SK-N-SH treated with all-trans-retinoic acid at 6 μM for 48 hours (cell line): Measurements from ENCODE around the gene TIAM2.

Experiments used
- ATAC-seq: fragments of 200-7000 bp; cut with Tn5 transposase; 3 replicates; pipeline ENCODE4 v1.9.1; 2020; ENCODE audit warnings: mild to moderate bottlenecking, moderate library complexity
- ARNTL ChIP-seq: fragments of 450-650 bp; formaldehyde crosslinking; IDR thresholded peaks from 2 replicates; pipeline ENCODE4 v1.5.0; 2020; ENCODE audit warnings: low read depth, mild to moderate bottlenecking, moderate library complexity, borderline replicate concordance
- BACH2 ChIP-seq: fragments of 250-450 bp; sonication (Bioruptor Pico); IDR thresholded peaks from 2 replicates; pipeline ENCODE4 v1.9.0; 2021; ENCODE audit warnings: mild to moderate bottlenecking, borderline replicate concordance
- ESRRG ChIP-seq: fragments of 250-450 bp; sonication (Bioruptor Pico); IDR thresholded peaks from 2 replicates; pipeline ENCODE4 v1.6.1; 2021; ENCODE audit warnings: mild to moderate bottlenecking
- GLIS3 ChIP-seq: fragments of 250-450 bp; sonication (Bioruptor Pico); IDR thresholded peaks from 2 replicates; pipeline ENCODE4 v1.5.0; 2020; ENCODE audit warnings: mild to moderate bottlenecking, moderate library complexity
- OSR1 ChIP-seq: fragments of 250-450 bp; sonication (Bioruptor Pico); IDR thresholded peaks from 2 replicates; pipeline ENCODE4 v1.8.0; 2022; ENCODE audit warnings: moderate library complexity, mild to moderate bottlenecking, inconsistent platforms
- PATZ1 ChIP-seq: fragments of 250-450 bp; sonication (Bioruptor Pico); IDR thresholded peaks from 2 replicates; pipeline ENCODE4 v1.8.0; 2020; ENCODE audit warnings: mild to moderate bottlenecking, moderate library complexity, borderline replicate concordance
- POU6F1 ChIP-seq: fragments of 250-450 bp; sonication (Bioruptor Pico); IDR thresholded peaks from 2 replicates; pipeline ENCODE4 v1.8.0; 2021; ENCODE audit warnings: low read depth, mild to moderate bottlenecking, moderate library complexity, borderline replicate concordance
- SNAI2 ChIP-seq: fragments of 250-450 bp; sonication (Bioruptor Pico); IDR thresholded peaks from 2 replicates; pipeline ENCODE4 v1.5.0; 2020; ENCODE audit warnings: mild to moderate bottlenecking, moderate library complexity
- TCF4 ChIP-seq: fragments of 250-450 bp; sonication (Bioruptor Pico); IDR thresholded peaks from 2 replicates; pipeline ENCODE4 v1.8.0; 2021; ENCODE audit warnings: mild to moderate bottlenecking, moderate library complexity, borderline replicate concordance
- TSHZ2 ChIP-seq: fragments of 250-450 bp; sonication (Bioruptor Pico); IDR thresholded peaks from 2 replicates; pipeline ENCODE4 v1.5.0; 2020; ENCODE audit warnings: mild to moderate bottlenecking, moderate library complexity
- ZFP3 ChIP-seq: fragments of 250-450 bp; sonication (Bioruptor Pico); IDR thresholded peaks from 2 replicates; pipeline ENCODE4 v1.5.0; 2020; ENCODE audit warnings: mild to moderate bottlenecking, moderate library complexity
- ZFP30 ChIP-seq: fragments of 450-650 bp; formaldehyde crosslinking; IDR thresholded peaks from 2 replicates; pipeline ENCODE4 v1.5.0; 2022; ENCODE audit warnings: mild to moderate bottlenecking, moderate library complexity
- ZNF565 ChIP-seq: fragments of 450-650 bp; formaldehyde crosslinking; conservative IDR thresholded peaks from 2 replicates; pipeline ENCODE4 v1.5.0; 2020; ENCODE audit warnings: low read depth, mild to moderate bottlenecking, moderate library complexity
- ZNF70 ChIP-seq: fragments of 450-650 bp; formaldehyde crosslinking; IDR thresholded peaks from 2 replicates; pipeline ENCODE4 v1.5.0; 2020; ENCODE audit warnings: mild to moderate bottlenecking, moderate library complexity
- ZNF8 ChIP-seq: fragments of 450-650 bp; formaldehyde crosslinking; IDR thresholded peaks from 2 replicates; pipeline ENCODE4 v1.5.0; 2020; ENCODE audit warnings: mild to moderate bottlenecking, moderate library complexity

The TIAM2 gene

GRCh38 chr6:155213611-155214372 is 218.7 kb downstream of the TIAM2 start:
- no peak for ATAC-seq
- TF ChIP-seq OSR1 (CRISPR knock-in tag) (no peak), BACH2 (CRISPR knock-in tag) (no peak), ARNTL (no peak), ZNF70 (CRISPR knock-in tag) (no peak), TCF4 (no peak), ZFP30 (CRISPR knock-in tag) (no peak), ZFP3 (CRISPR knock-in tag) (no peak), TSHZ2 (CRISPR knock-in tag) (no peak), GLIS3 (CRISPR knock-in tag) (no peak), ESRRG (CRISPR knock-in tag) (no peak), SNAI2 (CRISPR knock-in tag) (no peak), POU6F1 (CRISPR knock-in tag) (no peak), PATZ1 (no peak), ZNF8 (CRISPR knock-in tag) (no peak)
- TF ChIP-seq, all 23 proteins: peak for 0

- TF ChIP-seq ESRRG (CRISPR knock-in tag) = no peak
- no peak for TF ChIP-seq ZNF70 (CRISPR knock-in tag)
- TF ChIP-seq ZNF8 (CRISPR knock-in tag) = no peak
- no peak for TF ChIP-seq TSHZ2 (CRISPR knock-in tag)
- no peak for TF ChIP-seq BACH2 (CRISPR knock-in tag)
- no peak for TF ChIP-seq POU6F1 (CRISPR knock-in tag)
- TF ChIP-seq PATZ1 = no peak
- no peak for TF ChIP-seq ZNF565 (CRISPR knock-in tag)
- no peak for TF ChIP-seq ZFP30 (CRISPR knock-in tag)
- TF ChIP-seq, all 23 proteins: peak for 0
- ATAC-seq = no peak
Observed at GRCh38 chr6:155215906-155216305, 220.8 kb downstream of the TIAM2 start.
